HepG2 (cell line): Measurements from ENCODE around the gene TMEM256. TPM values are rescaled to one million over a fixed set of nuclear protein-coding genes. Genes with fewer than 3 reads are reported as not detected.

ENCODE experiments used
- ATF4 ChIP-seq, 2 experiments: fragments of 450-650 bp in 1 of 2; sonication (generic) in 1 of 2; formaldehyde crosslinking; IDR thresholded peaks; 2 replicates each; pipeline versions ENCODE4 v1.5.0 to v1.8.0; 2020 to 2022; ENCODE audit warnings: mild to moderate bottlenecking in 1 of 2, missing genetic modification reagents in 1 of 2
- FIP1L1 ChIP-seq: fragments of 200-400 bp; formaldehyde crosslinking; IDR thresholded peaks from 2 replicates; pipeline ENCODE4 v1.6.1; 2018; ENCODE audit warnings: low read depth, mild to moderate bottlenecking, low read length, moderate library complexity, borderline replicate concordance; ENCODE audit not compliant: insufficient read depth
- GLI4 ChIP-seq: sonication (generic); formaldehyde crosslinking; IDR thresholded peaks from 2 replicates; pipeline ENCODE4 v1.5.1; 2020; ENCODE audit warnings: missing genetic modification reagents, mild to moderate bottlenecking, moderate library complexity, borderline replicate concordance
- GZF1 ChIP-seq: sonication (generic); formaldehyde crosslinking; IDR thresholded peaks from 2 replicates; pipeline ENCODE4 v1.5.1; 2020; ENCODE audit warnings: mild to moderate bottlenecking, missing genetic modification reagents
- KDM5B ChIP-seq: sonication (generic); formaldehyde crosslinking; IDR thresholded peaks from 2 replicates; pipeline ENCODE4 v1.4.0; 2020; ENCODE audit warnings: missing genetic modification reagents, mild to moderate bottlenecking, borderline replicate concordance
- KLF9 ChIP-seq: IDR thresholded peaks from 2 replicates; pipeline ENCODE4 v1.6.1; 2016; ENCODE audit warnings: low read depth
- PPARG ChIP-seq: conservative IDR thresholded peaks from 2 replicates; pipeline ENCODE4 v1.6.1; 2016; ENCODE audit warnings: missing biosample characterization, missing genetic modification reagents
- SALL2 ChIP-seq: sonication (generic); formaldehyde crosslinking; IDR thresholded peaks from 2 replicates; pipeline ENCODE4 v1.8.1; 2023; ENCODE audit warnings: mild to moderate bottlenecking, missing genetic modification reagents, inconsistent platforms
- TIGD3 ChIP-seq: sonication (generic); formaldehyde crosslinking; IDR thresholded peaks from 2 replicates; pipeline ENCODE4 v1.5.1; 2020; ENCODE audit warnings: mild to moderate bottlenecking, missing genetic modification reagents, borderline replicate concordance
- ZBTB10 ChIP-seq: sonication (generic); formaldehyde crosslinking; IDR thresholded peaks from 2 replicates; pipeline ENCODE4 v1.4.0; 2020; ENCODE audit warnings: missing genetic modification reagents, borderline replicate concordance
- ZBTB2 ChIP-seq: sonication (generic); formaldehyde crosslinking; IDR thresholded peaks from 2 replicates; pipeline ENCODE4 v1.8.0; 2022; ENCODE audit warnings: low read depth, missing genetic modification reagents
- ZBTB44 ChIP-seq: sonication (generic); formaldehyde crosslinking; IDR thresholded peaks from 2 replicates; pipeline ENCODE4 v1.4.0; 2020; ENCODE audit warnings: missing genetic modification reagents
- ZNF143 ChIP-seq: sonication (generic); formaldehyde crosslinking; IDR thresholded peaks from 2 replicates; pipeline ENCODE4 v1.4.0; 2020; ENCODE audit warnings: missing genetic modification reagents
- ZNF276 ChIP-seq: sonication (generic); formaldehyde crosslinking; IDR thresholded peaks from 2 replicates; pipeline ENCODE4 v1.4.0; 2020; ENCODE audit warnings: mild to moderate bottlenecking, low read depth, missing genetic modification reagents
- ZNF530 ChIP-seq: sonication (generic); formaldehyde crosslinking; IDR thresholded peaks from 2 replicates; pipeline ENCODE4 v1.5.0; 2020; ENCODE audit warnings: low read depth, mild to moderate bottlenecking, missing genetic modification reagents
- ZNF768 ChIP-seq: sonication (generic); formaldehyde crosslinking; IDR thresholded peaks from 2 replicates; pipeline ENCODE4 v1.4.0; 2020; ENCODE audit warnings: missing genetic modification reagents
- polyA plus RNA-seq, 8 experiments: library from polyadenylated mRNA; depleted of rRNA in 3 of 8; stranded (reverse) in 7 of 8; unstranded in 1 of 8; fragments of >200 nt; fragmentation: Illumina TruSeq in 4 of 8; extraction: Trizol in 4 of 8; gene quantifications; 2 replicates each; pipeline versions ENCODE4 v1.2.1 to v1.2.3, GENCODE V29; 2011 to 2016; ENCODE audit warnings: low read depth in 4 of 8, missing spikeins in 1 of 8, mixed read lengths in 1 of 8; ENCODE audit not compliant: insufficient read depth in 1 of 8
- total RNA-seq, 5 experiments: library from RNA; depleted of rRNA; stranded (reverse); fragments of >200 nt; fragmentation: Illumina TruSeq; extraction: Trizol; gene quantifications; 2 replicates each; pipeline ENCODE4 v1.2.3, GENCODE V29; 2016; ENCODE audit warnings: low read depth in 1 of 5

TMEM256 gene
- total and polyA plus RNA-seq, 2 of the 13 experiments (the other 11 are each of a cell fraction or from before 2014, with no cell fraction given), result 231 to 252 TPM

- peak; percentile 54; the same call in 1 of the 2 replicates for TF ChIP-seq ZBTB10
- peak; percentile 47; the same call in 1 of the 2 replicates for TF ChIP-seq SALL2 (CRISPR knock-in tag)
- peak; percentile 87 for TF ChIP-seq KDM5B (CRISPR knock-in tag)
- no peak for TF ChIP-seq TIGD3 (CRISPR knock-in tag)
- TF ChIP-seq ZNF276 (CRISPR knock-in tag), result no peak
- TF ChIP-seq ZBTB2 (CRISPR knock-in tag), result peak; percentile 65; the same call in 1 of the 2 replicates
- no peak for TF ChIP-seq ZBTB44 (CRISPR knock-in tag)
- no peak; the same call in 1 of the 2 replicates for TF ChIP-seq KLF9 (CRISPR knock-in tag)
- TF ChIP-seq ZNF530 (CRISPR knock-in tag), result no peak
- 0 out of 2 replicates have a peak, but pooled peaks have one; percentile 51 for TF ChIP-seq ZNF768 (CRISPR knock-in tag)
- TF ChIP-seq GLI4 (CRISPR knock-in tag), result no peak
- peak; percentile 75; the same call in 1 of the 2 replicates for TF ChIP-seq FIP1L1
- peak in 1 of 2 experiments; percentile 24; a peak in 1 of 4 replicates for TF ChIP-seq ATF4 (CRISPR knock-in tag; IDR thresholded peaks at IDR 0.05)
- TF ChIP-seq GZF1 (CRISPR knock-in tag), result no peak; the same call in 1 of the 2 replicates
- 0 out of 2 replicates have a peak, but pooled peaks have one; percentile 19 for TF ChIP-seq PPARG (CRISPR knock-in tag)
- TF ChIP-seq ZNF143, result no peak
Measured at GRCh38 chr17:7444682-7445618, 41.1 kb upstream of the TMEM256 start, which contains the start of gene CHRNB1 (continued).
